GM23248 (cell line): ENCODE results near the gene SGMS1.

Experiments
- EZH2 ChIP-seq: fragments of 200-600 bp; sonication (generic); IDR thresholded peaks from 2 replicates; pipeline ENCODE4 v1.6.1; 2018; ENCODE audit warnings: antibody characterized with exemption, mild to moderate bottlenecking; ENCODE audit not compliant: insufficient read depth, poor library complexity, severe bottlenecking
- EZH2phosphoT487 ChIP-seq: fragments of 200-600 bp; sonication (generic); IDR thresholded peaks from 2 replicates; pipeline ENCODE4 v1.6.1; 2018; ENCODE audit warnings: antibody characterized with exemption, moderate library complexity, mild to moderate bottlenecking, low read depth; ENCODE audit not compliant: insufficient read depth

GRCh38 chr10:50438049-50438936 is 185.5 kb downstream of the SGMS1 start:
- TF ChIP-seq EZH2 (no peak), EZH2phosphoT487 (no peak)
